HG02571 (cell line): ENCODE data around the gene SF1.

ENCODE experiments used
- ATAC-seq: cut with Tn5 transposase; IDR thresholded peaks from one replicate; pipeline ENCODE4 v1.9.1; 2021; ENCODE audit warnings: mild to moderate bottlenecking, moderate library complexity; ENCODE audit not compliant: unreplicated experiment

SF1 gene

DNA sequence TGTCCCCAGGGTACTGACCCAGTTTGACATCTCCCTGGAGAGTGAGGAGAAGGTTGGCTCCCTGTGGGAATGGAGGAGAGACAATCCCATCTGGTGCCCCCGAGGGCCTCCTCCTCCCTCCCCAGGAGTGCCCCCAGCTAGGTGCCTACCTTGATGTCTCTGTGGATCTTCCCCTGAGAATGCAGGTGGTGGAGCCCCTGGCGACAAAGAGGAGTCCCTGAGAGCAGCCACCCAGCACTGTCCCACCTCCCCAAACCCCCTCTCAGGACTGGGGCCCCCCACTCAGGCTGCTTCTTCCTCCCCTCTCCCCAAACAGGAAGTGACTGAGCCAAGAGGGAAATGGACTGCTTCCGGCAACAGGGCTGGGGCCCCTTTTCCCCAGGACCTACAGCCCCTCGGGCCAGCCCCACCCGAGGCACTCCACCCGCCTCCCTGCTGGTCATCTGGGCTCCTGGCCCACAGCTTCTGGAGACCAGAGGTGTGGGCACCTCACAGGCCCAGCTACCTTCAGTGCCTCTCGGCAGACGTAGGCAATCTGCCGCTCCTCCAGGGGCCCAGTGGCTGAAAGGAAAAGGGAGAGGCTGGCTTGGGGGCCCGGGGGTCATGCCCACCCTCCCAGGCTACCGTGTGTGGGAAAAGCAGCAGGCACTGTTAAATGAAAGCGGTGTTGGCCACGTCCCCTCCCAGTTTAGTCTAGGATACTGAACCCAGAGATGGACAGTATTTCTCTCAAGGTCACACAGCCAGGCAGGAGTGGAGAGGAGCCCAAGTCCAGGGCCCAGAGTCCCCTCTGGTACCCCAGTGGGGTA lies 23.4 kb upstream of the SF1 start:
- ATAC-seq: no peak

DNA sequence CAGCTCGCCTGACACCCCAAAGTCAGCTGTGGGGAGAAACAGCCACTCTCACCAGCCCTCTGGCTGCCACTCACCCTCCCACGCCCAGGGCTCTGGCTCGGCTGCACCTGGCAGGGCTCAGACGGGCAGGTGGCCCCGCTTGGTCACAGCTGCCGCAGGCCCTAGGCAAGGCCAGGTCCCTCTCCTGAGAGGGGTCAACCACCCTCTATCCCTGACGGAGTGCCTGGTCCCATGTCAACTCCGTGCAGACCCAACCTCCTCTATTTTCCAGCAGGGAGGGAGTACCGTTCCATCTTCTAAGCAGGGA lies 22.8 kb upstream of the SF1 start:
- no peak for ATAC-seq

DNA sequence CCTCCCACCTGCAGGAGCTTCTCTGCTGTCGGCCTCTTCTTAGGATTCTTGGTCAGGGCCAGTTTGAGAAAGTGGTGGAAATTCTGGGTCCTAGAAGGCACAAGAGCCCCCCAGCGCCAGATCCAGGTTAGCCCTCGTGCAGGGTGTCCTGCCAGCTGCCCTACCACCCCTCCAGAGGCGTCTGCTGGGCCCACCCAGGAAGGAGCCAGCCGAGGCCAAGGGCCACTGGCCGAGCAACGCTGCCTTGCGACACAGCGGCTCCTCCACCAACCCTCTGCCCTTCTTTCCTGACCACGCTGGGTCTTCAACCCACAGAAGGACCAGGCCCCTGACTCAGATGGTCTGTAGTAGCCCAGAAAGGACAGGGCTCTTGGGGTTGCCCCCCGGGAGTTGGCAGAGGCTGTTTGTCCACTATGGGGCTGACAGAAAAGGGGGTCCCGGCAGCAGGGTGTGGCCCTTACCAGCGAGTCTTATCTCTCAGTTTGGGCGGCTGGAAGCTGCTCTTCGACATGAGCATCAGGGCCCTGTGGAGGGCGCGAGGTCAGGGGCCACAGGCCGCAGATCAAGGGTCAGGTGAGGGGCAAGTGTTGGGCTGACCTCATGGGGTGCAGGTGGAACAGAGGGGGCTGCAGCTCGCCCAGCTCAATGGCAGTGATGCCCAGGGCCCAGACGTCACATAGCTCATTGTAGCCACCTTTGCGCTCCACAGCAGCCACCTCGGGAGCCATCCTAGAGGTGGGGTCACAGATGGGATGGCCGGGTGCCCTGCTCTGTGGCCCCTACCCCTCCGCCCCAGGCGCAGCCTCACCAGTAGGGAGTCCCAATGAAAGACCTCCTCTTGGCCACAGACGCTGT lies 22.2 kb upstream of the SF1 start:
- ATAC-seq: no peak

DNA sequence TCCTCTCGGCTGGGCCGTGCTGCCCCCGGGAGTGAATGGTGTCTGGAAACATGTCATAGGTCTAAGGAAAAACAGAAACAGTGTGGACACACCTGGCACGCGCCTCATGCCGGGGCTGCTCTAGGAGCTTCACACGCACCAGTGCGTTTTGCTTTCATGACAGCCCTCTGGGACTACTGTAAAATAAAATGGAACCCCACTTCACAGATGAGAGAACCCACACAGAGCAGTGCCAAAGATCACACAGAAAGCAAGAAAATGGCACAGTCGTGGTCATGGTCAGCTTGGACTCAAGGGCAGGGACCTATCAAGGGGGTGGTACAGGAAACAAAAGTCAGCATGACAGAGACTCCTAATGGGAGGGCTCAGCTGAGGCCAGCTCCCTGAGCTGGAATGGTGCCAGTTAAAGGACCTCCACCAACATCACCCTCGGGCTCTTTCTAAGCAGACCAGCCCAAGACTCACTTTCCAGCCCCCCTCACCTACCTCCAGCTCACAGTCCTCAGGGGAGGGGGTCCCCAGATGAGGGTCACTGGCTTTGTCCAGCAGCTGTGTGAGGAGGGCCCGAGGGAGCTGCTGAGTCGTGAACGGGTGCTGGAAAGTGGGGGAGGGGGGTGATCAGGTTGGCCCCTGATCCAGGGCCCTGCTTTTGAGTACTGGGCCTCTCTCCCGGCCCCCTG lies 21.4 kb upstream of the SF1 start:
- ATAC-seq: no peak

DNA sequence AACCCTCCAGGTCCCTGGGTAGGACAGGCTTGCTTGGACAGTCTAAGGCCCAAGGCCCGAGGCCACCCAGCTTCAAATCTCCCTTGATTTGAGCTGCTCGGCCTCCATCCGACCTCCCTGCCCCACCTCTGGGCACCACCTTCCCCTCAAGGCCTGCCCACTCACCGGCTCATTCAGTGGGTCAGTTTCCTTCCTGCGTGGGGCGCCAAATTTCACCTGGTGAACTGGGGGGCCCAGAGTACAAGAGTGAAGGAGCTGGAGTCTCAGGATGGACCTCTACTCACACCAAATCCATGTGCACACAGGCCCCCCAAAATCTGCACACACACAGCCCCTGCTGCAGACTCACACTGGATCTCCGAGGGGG lies 20.9 kb upstream of the SF1 start:
- no peak for ATAC-seq

DNA sequence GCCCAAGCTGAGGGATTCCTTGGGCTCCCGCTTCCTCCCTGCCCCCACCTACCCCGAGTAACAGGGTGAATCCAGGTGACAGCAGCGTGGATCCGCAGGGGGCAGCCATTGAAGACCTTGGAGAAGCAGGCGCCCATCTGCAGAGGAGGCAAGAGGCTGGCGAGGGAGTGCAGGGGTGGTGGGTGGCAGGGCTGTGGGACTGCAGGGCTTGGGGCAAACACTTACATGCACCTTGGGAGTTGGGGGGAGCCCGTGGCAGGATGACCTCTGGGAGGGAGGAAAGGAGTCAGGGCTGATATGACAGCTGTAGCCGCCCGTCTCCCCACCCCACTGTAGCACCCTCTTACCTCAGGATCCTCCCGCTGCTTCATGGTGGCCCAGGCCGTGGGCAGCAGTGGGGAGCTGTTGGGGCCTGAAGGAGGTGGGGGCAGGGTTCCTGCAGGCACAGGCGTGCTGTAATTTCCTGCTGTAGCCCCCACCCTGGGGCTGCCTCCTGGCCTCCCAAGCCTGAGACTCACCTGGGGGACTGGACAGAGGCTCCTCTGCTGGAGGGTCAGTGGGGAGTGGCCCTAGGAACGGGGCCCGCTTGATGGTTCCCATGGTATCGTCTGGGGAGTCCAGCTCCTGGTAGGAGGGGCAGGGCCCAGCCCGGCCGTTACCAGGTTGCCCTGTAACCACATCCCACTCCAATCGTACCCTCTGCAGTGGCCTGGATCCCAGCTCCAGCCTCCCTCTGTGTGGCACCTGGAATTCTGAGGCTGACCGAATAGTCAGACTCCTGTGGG lies 18.6 kb upstream of the SF1 start:
- ATAC-seq: no peak

DNA sequence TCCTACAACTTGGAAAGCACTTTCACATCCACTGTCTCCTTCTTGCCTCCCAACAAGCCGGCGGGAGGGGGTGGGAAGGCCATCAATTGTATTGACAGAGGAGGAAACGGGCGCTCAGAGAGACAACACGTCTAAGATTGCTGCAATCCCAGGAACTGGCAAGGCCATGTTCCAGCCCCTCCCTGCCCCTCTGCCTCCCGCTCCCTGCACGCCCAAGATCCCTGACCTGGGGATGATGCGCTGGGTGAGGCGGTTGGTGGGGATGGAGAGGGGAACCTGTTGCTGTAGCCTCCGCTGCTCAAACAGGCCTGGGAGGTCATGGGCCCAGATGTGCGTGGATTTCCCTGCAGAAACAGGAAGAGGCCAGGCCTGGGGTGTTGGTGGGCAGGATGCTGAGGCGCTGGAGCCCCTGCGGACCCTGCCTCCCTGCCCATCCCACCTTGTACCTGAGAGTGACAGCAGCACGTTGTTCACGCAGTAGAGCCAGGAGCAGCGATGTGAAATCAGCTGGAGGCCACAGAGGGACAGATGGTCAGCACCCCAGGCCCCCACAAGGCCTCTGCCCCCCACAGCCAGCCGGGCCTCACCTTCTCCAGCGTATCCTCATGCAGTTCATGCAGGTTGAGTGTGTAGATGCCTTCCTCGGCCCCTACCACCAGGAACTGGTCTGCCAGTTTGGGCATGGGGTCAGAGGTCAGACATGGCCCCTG lies 17.9 kb upstream of the SF1 start:
- no peak for ATAC-seq

DNA sequence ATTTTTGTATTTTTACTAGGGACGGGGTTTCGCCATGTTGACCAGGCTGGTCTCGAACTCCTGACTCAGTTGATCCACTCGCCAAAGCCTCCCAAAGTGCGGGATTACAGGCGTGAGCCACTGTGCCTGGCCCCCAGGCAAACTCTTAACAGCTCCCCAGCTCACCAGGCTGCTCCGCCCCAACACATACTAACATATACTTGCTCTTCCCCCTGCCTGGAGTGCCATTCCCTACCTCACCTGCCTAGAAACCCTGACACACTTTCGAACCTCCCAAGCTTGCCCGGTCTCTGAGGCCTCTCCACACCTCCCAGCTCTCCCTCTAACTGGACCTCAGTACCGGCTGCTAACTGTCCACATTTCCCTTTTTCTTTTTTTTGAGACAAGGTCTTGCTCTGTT lies 16.2 kb upstream of the SF1 start:
- no peak for ATAC-seq

DNA sequence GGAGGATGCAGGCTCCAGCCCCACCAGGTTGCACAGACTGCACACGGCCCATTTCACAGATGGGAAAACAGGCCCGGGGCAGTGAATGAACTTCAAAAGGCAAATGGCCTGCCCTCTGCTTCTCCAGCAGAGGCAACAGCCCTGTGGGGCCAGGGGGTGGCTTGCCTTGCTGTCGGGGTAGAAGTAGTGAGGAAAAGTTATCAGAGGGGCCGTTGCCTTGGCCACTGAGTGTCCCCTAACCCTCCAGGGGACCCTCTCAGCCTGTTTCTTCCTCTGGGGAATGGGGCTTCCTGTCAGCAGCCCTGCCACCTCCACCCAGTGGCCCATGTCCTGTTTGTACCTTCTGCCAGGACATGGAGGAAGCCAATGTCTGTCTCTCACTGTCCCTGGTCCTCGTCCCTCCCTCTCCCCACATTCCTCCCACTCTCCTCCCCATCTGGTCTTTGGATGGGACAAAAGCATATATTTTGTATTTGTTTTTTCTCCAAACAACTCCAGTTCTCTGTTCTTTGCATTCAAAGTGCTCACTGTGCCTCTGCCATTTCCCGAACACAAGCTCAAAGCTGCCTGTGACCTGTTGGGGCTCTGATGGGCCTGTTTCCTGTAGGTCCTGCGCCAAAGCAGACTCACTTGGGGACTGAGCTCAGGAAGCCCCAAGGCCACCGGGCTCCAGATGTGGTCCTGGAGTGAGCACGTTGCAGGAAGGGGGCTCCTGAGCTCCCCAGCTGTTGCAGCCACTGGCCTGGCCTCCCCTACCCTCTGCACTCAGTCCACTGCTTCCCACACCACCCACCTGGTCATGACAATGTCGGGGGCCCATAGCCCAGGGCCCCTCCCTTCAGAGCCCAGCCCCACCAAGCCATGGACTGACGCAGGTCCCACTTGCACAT lies 15.2 kb upstream of the SF1 start:
- no peak for ATAC-seq

DNA sequence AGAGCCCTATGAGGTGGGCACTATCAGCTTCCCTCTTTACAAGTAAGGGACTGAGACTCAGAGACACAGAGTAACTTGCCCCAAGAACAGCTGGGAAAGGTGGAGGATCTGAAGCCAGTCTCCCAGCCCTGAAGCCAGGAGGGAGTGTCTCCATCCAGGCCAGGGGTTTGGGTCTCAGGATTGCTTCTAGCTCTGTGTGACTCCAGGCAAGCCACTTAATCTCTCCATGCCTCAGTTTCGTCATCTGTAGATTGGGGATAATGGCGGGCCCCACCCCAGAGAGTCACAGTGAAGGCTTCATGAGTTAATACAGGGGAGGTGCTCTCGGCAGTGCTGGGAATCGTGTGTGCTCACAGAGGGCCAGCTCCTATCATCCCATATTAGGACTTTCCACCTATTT lies 14.1 kb upstream of the SF1 start:
- ATAC-seq: no peak

DNA sequence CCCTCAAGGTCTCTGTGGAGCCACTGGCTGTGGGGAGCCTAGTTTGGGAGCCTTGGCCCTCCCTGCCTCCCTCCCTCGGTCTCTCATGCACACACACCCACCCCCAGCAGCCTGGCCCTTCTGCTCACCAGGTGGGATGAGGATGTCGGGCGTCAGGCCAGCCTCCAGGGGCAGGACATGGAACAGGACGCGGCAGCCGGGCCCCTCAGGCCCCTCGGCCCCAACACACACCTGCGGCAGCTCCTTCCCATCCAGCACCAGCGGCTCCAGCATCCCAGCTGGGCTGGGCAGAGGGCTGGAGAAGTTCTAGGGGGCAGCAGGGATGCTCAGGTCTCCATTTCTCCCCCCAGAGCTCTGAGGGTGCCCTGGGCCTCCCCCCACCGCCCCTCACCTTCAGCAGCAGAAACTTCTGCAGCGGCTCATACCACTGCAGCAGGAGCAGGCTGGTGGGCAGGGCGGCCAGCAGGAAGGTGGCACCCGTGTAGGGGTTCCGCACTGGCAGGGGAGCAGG lies 13.5 kb upstream of the SF1 start:
- ATAC-seq: no peak

DNA sequence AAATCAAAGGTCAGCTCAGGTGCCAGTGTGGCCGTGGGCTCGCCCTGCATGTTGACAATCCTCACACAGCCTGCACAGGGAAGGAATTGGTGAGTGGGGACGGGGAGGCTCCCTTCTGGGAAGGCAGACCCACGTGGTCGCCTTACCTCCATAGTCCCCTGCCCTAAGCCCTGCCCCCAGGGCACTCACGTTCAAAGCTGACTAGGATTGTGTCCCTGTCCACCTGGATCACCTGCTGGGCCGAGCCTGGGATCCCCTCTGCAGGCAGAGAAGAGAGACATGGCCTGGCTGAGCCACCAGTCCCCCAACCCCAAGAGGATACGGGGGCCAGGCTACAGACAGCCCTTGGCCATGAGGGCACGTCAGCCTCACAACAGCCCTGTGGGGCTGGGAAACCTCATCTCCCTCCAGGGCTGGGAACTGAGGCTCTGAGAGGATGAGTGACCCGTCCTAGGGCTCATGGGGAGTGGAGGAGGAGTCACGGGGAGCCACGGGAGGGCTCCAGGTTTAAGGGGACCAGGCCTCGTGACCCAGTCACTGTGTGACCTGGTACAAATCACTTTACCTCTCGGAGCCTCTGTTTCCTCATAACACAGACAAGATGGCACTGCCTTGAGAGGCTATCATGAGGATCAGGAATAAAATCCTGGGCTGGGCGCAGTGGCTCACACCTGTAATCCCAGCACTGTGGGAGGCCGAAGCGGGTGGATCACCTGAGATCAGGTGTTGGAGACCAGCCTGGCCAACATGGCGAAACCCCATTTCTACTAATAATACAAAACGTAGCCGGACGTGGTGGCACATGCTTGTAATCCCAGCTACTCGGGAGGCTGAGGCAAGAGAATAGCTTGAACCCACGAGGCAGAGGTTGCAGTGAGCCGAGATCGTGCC lies 12.1 kb upstream of the SF1 start:
- ATAC-seq: no peak

DNA sequence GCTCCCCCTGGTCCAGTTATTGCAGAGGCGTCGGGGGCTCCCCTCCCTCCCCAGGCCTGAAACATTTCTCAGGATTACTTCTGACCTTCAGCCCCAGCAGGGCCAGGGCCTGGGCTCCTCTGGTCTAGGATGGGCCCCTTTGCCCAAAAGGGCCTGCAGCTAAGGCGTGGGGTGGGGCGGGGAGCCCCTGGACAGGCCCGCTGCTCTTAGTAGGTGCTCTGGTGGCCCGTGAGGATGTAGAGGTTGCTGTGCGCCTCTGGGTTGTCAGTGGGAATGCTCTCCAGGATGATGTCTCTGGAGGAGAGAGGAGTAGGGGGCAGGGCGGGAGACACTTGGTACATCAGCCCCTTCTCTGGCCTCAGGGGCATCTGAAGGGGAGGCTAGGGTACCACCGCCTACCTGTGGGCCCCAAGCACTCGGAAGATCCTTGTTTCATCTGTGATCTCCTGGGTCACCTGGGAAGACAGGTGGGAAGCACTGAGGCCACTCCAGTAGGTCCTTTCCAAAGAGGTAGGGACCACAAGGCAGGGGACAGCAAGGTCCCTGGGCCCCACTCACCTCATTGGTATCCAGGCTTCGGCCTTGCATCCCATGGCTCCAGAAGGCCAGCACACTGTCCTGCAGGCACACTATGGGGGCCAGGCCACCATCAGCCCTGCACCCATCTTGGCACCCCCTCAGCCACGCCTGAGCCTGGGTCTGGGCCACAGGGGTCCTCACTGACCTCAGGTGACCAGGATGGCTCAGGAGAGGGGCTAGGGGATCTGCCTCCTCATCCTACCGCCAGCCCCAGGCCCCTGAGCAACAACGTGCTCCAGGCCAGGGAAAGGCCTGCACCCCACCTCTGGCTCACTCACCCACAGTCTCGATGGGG lies 11.2 kb upstream of the SF1 start:
- no peak for ATAC-seq

DNA sequence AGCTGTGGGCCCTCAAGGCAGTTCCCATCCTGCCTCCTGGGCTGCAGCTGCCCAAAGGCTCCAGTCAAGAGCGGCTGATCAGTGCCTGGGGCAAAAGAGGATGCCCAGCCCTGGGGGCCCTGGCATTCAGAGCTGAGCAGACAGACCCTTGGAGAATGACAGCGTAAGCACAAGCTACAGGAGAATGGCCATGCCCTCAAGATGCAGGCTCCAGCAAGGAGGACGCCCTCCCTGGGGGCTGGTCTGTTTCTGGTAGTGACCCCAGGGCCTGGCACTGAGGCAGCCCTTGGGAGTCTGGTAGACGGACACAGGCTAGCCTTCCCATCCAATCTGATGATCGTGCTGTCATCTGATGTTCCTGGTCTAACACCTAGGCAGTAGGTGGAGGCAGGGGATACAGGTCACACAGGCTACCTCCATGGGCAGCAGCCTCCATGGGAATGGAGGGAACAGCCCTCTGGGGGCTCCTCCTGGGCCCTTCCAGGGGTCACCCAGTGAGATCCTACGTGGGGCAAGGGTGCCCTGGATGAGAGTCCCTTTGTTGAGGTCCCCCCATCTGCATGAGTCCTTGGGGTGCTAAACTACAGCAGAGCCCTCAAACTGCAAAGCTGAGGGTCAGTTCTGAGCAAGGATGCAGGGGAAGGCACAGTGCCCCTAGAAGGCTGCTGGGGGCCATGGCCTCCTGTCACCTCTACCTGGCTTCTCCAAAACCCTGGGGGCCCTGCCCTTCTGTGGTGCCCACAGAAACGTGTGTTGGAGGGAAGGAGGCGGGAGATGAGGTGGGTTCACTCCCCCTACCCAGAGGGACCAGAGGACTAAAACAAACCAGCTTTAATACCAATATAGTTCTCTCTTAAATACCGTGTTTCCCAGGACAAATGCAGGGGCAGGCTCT lies 10.2 kb upstream of the SF1 start:
- no peak for ATAC-seq

DNA sequence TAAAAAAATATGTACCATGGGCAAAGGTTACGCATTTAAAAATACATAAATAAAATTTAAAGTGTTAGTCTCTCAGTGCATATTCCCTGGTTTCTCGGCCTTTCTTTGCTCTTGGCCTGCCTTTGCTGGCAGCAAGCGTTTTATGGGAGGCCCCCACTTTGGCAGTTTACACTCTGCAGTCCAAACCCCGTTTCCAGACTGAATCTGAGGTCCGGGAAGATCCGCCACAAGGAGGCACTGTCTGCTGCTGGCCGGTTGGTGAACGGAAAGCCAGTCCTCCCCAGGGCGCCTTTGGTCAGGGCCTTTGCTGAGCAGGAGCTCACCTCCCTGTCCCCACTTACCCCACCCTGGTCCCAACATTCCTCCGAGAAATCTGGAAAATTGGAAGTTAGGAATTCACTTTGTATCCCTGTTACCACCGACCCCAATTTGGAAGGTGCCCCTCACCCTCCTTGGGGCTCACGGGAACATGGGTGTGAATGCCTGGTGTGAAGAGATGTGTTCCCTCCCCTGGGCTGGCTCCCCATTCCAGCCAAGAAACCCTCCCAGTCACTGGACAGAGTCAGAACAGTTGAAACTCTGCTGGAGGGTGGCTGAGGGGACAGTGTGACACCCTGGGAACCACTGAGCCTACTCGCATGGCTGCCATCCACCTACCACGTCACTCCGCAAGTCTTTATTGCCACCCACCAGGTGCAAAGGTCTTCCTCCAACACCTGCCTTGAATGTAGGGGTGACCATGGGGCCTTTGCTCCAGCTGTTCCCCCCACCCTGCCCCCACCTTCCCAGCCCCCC lies 9.4 kb upstream of the SF1 start:
- ATAC-seq: no peak

DNA sequence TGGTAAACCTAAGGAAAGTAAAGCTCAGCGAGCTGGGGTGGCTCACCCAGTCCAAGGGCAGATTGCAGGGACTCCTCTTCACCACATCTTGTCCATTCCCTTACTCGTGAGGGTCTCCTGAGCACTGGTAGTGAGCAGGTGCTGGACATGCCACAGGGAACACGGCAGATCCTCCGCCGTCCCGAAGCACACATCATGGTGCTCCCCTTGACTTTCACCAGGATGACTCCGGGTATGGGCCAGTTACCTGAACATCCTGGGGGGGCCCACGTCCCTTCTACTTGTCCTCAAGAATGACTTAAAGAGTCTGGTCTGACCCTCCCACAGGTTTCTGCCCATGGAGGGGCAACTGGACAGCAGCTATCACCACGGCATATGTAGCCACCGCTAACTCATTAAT lies 8.0 kb upstream of the SF1 start:
- no peak for ATAC-seq
